GM19328 (cell line): ENCODE data around the gene ALG8.
"Not testable (repeated sequence)": the region's sequence is repeated elsewhere in the genome, so short reads cannot be mapped to it uniquely, and the experiment has no call there.

Source experiments
- ATAC-seq: cut with Tn5 transposase; IDR thresholded peaks from one replicate; pipeline ENCODE4 v1.9.1; 2021; ENCODE audit warnings: mild to moderate bottlenecking, moderate library complexity; ENCODE audit not compliant: unreplicated experiment

ALG8 gene

GRCh38 chr11:78072455-78072854 lies 67.0 kb downstream of the ALG8 start:
- ATAC-seq, result no peak

GRCh38 chr11:78071717-78072116 lies 67.7 kb downstream of the ALG8 start:
- ATAC-seq, result no peak

GRCh38 chr11:78070621-78071020 lies 68.8 kb downstream of the ALG8 start:
- no peak for ATAC-seq

GRCh38 chr11:78069465-78069864 lies 70.0 kb downstream of the ALG8 start:
- ATAC-seq, result no peak

GRCh38 chr11:78067704-78068103 lies 71.7 kb downstream of the ALG8 start:
- no peak for ATAC-seq

- ATAC-seq, result no peak
These were observed 73.0 kb downstream of the ALG8 start for GRCh38 chr11:78066471-78066870.

GRCh38 chr11:78065203-78065602 lies 74.2 kb downstream of the ALG8 start:
- no peak for ATAC-seq

GRCh38 chr11:78063440-78064181 lies 75.8 kb downstream of the ALG8 start, which contains the start of gene THRSP:
TSS of gene THRSP (plus strand) at chr11:78063861. CDS start at chr11:78063882, 21 bp downstream.
- no peak for ATAC-seq

GRCh38 chr11:78062671-78063070 lies 76.8 kb downstream of the ALG8 start:
- ATAC-seq, result no peak

GRCh38 chr11:78061921-78062311 lies 77.5 kb downstream of the ALG8 start:
- no peak for ATAC-seq

- no peak for ATAC-seq
These were observed 78.1 kb downstream of the ALG8 start for GRCh38 chr11:78061088-78061920.

GRCh38 chr11:78060533-78060932 lies 78.9 kb downstream of the ALG8 start:
- ATAC-seq, result no peak

- ATAC-seq, result not testable (repeated sequence)
These were observed 79.6 kb downstream of the ALG8 start for GRCh38 chr11:78059749-78060328.

GRCh38 chr11:78057462-78058055 lies 81.9 kb downstream of the ALG8 start:
- ATAC-seq, result no peak

- ATAC-seq, result no peak
These were observed 83.3 kb downstream of the ALG8 start for GRCh38 chr11:78056093-78056492.

- ATAC-seq, result no peak
These were observed 84.5 kb downstream of the ALG8 start for GRCh38 chr11:78054971-78055370.

- no peak for ATAC-seq
These were observed 88.2 kb downstream of the ALG8 start for GRCh38 chr11:78050964-78051831.
